ENCODE results near the gene ZNF236. TPM values are rescaled to one million over a fixed set of nuclear protein-coding genes. Genes with fewer than 3 reads are reported as not detected.
"Not testable (repeated sequence)": the region's sequence is repeated elsewhere in the genome, so short reads cannot be mapped to it uniquely, and the experiment has no call there.

ZNF236 gene
- total RNA-seq (2012; rRNA removed), result 9.1 and 9.2 TPM in 2 replicates

DNA sequence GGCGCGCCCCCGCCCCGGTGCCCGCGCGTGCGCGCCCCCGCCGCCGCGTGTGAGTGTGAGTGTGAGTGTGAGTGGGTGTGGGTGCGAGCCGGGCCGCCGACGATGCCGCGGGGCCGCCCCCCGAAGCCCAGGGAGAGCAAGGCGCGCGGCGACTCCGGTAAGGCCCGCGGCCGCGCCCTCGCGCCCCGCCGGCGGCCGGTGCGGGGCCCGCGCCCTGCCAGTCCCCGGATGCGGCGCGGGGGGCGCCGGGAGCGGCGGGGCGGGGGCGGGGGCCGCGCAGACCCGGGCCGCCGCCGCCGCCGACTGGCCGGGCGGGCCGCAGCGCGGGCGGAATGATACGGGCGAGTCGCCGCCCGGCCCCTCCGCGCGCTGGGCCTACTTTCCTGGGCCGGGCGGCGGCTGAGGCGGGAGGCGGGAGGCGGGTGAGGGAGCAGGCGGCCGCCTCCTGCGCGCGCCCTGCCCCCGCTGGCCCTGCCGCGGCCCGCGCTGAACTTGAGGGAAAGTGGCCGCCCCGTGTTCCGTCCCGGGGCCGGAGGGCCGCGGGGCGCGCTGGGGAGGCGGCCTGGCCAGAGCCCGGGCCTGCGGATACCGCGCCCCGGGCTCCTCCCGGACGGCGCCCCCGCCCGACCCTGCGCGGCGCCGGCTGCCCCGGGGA, at the start of gene ZNF236:
ZNF236 (plus strand) TSS at position 52 of the 655 bp plus-strand sequence; CDS start at position 103, 51 bp downstream.
- Histone ChIP-seq H3K9me3 (replicated peaks; ENCODE audit: low read length) (no peaks in the 10 kb centered on the region), H3K4me3 (ENCODE audit: low read length) (peak within 1 kb of the TSS; percentile 100), H3K9ac (ENCODE audit: low read depth, low read length) (peak within 1 kb of the TSS; percentile 100), H3K4me1 (ENCODE audit: control insufficient read depth, insufficient read depth, low read length) (peaks cover 13% of the 10 kb centered on the region), H3K27me3 (ENCODE audit: control insufficient read depth, insufficient read depth, low read length) (no peaks in the 10 kb centered on the region), H3K4me2 (ENCODE audit: low read length) (peak within 1 kb of the TSS; percentile 95), H3K36me3 (ENCODE audit: insufficient read depth, low read length) (peaks cover 5% of the 10 kb centered on the region)

- no peak overlapping the region for H3K4me2 ChIP-seq (ENCODE audit: low read length)
- no peak overlapping the region for H3K9ac ChIP-seq (ENCODE audit: low read depth, low read length)
- H3K36me3 ChIP-seq (ENCODE audit: insufficient read depth, low read length), result no peaks in the 10 kb centered on the region
- no peaks in the 10 kb centered on the region for H3K9me3 ChIP-seq (replicated peaks; ENCODE audit: low read length)
- peaks cover 19% of the 10 kb centered on the region for H3K27me3 ChIP-seq (ENCODE audit: control insufficient read depth, insufficient read depth, low read length)
- no peak overlapping the region for H3K4me3 ChIP-seq (ENCODE audit: low read length)
- no peaks in the 10 kb centered on the region for H3K4me1 ChIP-seq (ENCODE audit: control insufficient read depth, insufficient read depth, low read length)
Observed at GRCh38 chr18:76772665-76773064, 49.7 kb upstream of the ZNF236 start.

GRCh38 chr18:76777036-76777435, 45.3 kb upstream of the ZNF236 start:
- not testable (repeated sequence) for H3K4me2 ChIP-seq (ENCODE audit: low read length); H3K4me1 ChIP-seq (ENCODE audit: control insufficient read depth, insufficient read depth, low read length)
- H3K27me3 ChIP-seq (ENCODE audit: control insufficient read depth, insufficient read depth, low read length), result peaks cover 19% of the 10 kb centered on the region

DNA sequence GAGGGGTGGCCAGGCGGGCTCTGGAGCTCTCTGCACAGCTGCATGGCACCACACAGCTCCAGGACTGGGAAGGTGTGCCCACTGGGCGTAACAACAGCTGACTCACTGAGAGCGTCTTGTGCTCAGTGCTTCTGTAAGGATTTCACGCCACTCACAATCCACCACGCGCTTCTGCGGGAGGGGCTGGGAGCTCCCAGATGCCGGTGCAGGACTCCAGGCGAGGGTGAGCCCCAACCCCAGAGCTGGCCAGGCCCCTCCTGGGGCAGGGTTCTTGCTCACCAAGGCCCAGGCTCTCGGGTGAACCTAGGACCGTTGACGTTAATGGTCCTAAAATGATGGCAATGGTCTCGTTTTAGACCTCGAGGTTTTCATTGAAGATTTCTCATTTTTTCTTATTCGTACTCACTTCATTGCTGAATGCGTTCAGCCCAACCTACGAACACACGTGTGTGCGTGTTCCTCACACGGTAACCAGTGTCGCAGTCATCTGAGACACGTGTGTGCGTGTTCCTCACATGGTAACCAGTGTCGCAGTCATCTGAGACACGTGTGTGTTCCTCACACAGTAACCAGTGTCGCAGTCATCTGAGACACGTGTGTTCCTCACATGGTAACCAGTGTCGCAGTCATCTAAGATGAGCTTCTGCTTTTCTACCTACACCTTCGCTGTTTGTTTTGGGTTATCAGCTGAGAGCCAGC, 38.4 kb upstream of the ZNF236 start:
- Histone ChIP-seq H3K4me3 (ENCODE audit: low read length) (no peak overlapping the region), H3K9ac (ENCODE audit: low read depth, low read length) (no peak overlapping the region), H3K4me2 (ENCODE audit: low read length) (no peak overlapping the region), H3K9me3 (replicated peaks; ENCODE audit: low read length) (no peaks in the 10 kb centered on the region), H3K27me3 (ENCODE audit: control insufficient read depth, insufficient read depth, low read length) (peaks cover 26% of the 10 kb centered on the region), H3K36me3 (ENCODE audit: insufficient read depth, low read length) (no peaks in the 10 kb centered on the region), H3K4me1 (ENCODE audit: control insufficient read depth, insufficient read depth, low read length) (no peaks in the 10 kb centered on the region)

More at GRCh38 chr18:76777036-76777435, 45.3 kb upstream of the ZNF236 start:
- H3K36me3 ChIP-seq (ENCODE audit: insufficient read depth, low read length); H3K9me3 ChIP-seq (replicated peaks; ENCODE audit: low read length); H3K4me3 ChIP-seq (ENCODE audit: low read length); H3K9ac ChIP-seq (ENCODE audit: low read depth, low read length): not testable (repeated sequence)

- Histone ChIP-seq H3K4me3 (ENCODE audit: low read length) (no peak overlapping the region), H3K4me2 (ENCODE audit: low read length) (no peak overlapping the region), H3K36me3 (ENCODE audit: insufficient read depth, low read length) (no peaks in the 10 kb centered on the region), H3K9me3 (replicated peaks; ENCODE audit: low read length) (no peaks in the 10 kb centered on the region), H3K27me3 (ENCODE audit: control insufficient read depth, insufficient read depth, low read length) (peaks cover 14% of the 10 kb centered on the region), H3K9ac (ENCODE audit: low read depth, low read length) (no peak overlapping the region), H3K4me1 (ENCODE audit: control insufficient read depth, insufficient read depth, low read length) (no peaks in the 10 kb centered on the region)
Observed at GRCh38 chr18:76785872-76786271, 36.5 kb upstream of the ZNF236 start.

GRCh38 chr18:76788571-76789317, 33.6 kb upstream of the ZNF236 start:
- H3K9ac ChIP-seq (ENCODE audit: low read depth, low read length), result no peak overlapping the region
- H3K9me3 ChIP-seq (replicated peaks; ENCODE audit: low read length), result peaks cover 3% of the 10 kb centered on the region
- no peak overlapping the region for H3K4me2 ChIP-seq (ENCODE audit: low read length)
- H3K4me3 ChIP-seq (ENCODE audit: low read length), result no peak overlapping the region
- H3K36me3 ChIP-seq (ENCODE audit: insufficient read depth, low read length), result no peaks in the 10 kb centered on the region
- no peaks in the 10 kb centered on the region for H3K4me1 ChIP-seq (ENCODE audit: control insufficient read depth, insufficient read depth, low read length)
- H3K27me3 ChIP-seq (ENCODE audit: control insufficient read depth, insufficient read depth, low read length), result peaks cover 10% of the 10 kb centered on the region

GRCh38 chr18:76791106-76791505, 31.3 kb upstream of the ZNF236 start:
- Histone ChIP-seq H3K36me3 (ENCODE audit: insufficient read depth, low read length) (no peaks in the 10 kb centered on the region), H3K9me3 (replicated peaks; ENCODE audit: low read length) (peaks cover 3% of the 10 kb centered on the region), H3K4me3 (ENCODE audit: low read length) (no peak overlapping the region), H3K4me1 (ENCODE audit: control insufficient read depth, insufficient read depth, low read length) (no peaks in the 10 kb centered on the region), H3K27me3 (ENCODE audit: control insufficient read depth, insufficient read depth, low read length) (no peaks in the 10 kb centered on the region), H3K4me2 (ENCODE audit: low read length) (no peak overlapping the region), H3K9ac (ENCODE audit: low read depth, low read length) (no peak overlapping the region)

GRCh38 chr18:76791642-76792041, 30.7 kb upstream of the ZNF236 start:
- Histone ChIP-seq H3K9ac (ENCODE audit: low read depth, low read length) (no peak overlapping the region), H3K27me3 (ENCODE audit: control insufficient read depth, insufficient read depth, low read length) (no peaks in the 10 kb centered on the region), H3K9me3 (replicated peaks; ENCODE audit: low read length) (peaks cover 3% of the 10 kb centered on the region), H3K36me3 (ENCODE audit: insufficient read depth, low read length) (no peaks in the 10 kb centered on the region), H3K4me2 (ENCODE audit: low read length) (no peak overlapping the region), H3K4me1 (ENCODE audit: control insufficient read depth, insufficient read depth, low read length) (no peaks in the 10 kb centered on the region), H3K4me3 (ENCODE audit: low read length) (no peak overlapping the region)

DNA sequence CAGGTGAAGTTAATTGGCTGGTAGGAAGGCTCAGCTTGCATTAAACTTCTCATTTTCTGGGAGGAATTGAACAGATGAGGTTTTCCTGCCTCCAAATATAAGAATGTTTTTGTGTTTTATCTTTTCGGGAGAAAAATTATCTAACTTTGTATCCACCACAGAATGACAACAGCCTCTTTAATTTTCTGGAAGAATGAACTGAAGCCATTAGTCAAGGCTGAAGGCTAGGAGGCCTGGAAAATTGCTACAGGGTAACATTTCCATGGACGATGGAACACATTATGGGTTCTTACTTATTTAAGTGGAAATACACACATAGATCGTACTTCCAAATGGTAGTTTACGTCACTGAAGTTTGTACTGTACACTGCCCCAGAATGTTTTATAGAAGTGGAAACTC, 28.0 kb upstream of the ZNF236 start:
- Histone ChIP-seq H3K9ac (ENCODE audit: low read depth, low read length) (no peak overlapping the region), H3K27me3 (ENCODE audit: control insufficient read depth, insufficient read depth, low read length) (no peaks in the 10 kb centered on the region), H3K4me3 (ENCODE audit: low read length) (no peak overlapping the region), H3K4me1 (ENCODE audit: control insufficient read depth, insufficient read depth, low read length) (no peaks in the 10 kb centered on the region), H3K36me3 (ENCODE audit: insufficient read depth, low read length) (no peaks in the 10 kb centered on the region), H3K4me2 (ENCODE audit: low read length) (no peak overlapping the region), H3K9me3 (replicated peaks; ENCODE audit: low read length) (peaks cover 3% of the 10 kb centered on the region)

- H3K9ac ChIP-seq (ENCODE audit: low read depth, low read length), result peak overlapping the region; percentile 45
Observed at GRCh38 chr18:76801567-76802505, 20.5 kb upstream of the ZNF236 start.

DNA sequence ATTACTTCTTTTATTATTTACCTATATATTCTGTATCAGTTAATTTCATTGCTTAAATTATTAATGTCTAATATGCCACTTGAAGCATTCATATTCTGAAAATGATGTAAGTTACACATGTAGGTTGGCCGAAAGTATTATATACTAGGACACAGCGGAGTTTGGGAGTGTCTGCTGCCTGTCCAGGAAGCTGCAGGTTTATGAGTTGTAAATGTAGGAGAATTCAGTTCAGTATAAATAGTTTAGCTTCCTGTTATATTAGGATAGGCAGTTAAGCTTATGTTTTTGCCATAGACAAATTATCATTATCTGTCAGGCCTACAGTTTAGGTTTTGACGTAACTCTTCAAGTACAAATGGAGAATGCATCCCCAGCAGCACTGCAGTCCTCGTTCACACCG, 18.9 kb upstream of the ZNF236 start:
- Histone ChIP-seq H3K4me2 (ENCODE audit: low read length) (peak overlapping the region; percentile 52), H3K4me1 (ENCODE audit: control insufficient read depth, insufficient read depth, low read length) (no peaks in the 10 kb centered on the region), H3K4me3 (ENCODE audit: low read length) (no peak overlapping the region), H3K27me3 (ENCODE audit: control insufficient read depth, insufficient read depth, low read length) (no peaks in the 10 kb centered on the region), H3K36me3 (ENCODE audit: insufficient read depth, low read length) (no peaks in the 10 kb centered on the region), H3K9ac (ENCODE audit: low read depth, low read length) (no peak overlapping the region), H3K9me3 (replicated peaks; ENCODE audit: low read length) (no peaks in the 10 kb centered on the region)

More at GRCh38 chr18:76801567-76802505, 20.5 kb upstream of the ZNF236 start:
- Histone ChIP-seq H3K4me3 (ENCODE audit: low read length) (peak overlapping the region; percentile 65), H3K4me1 (ENCODE audit: control insufficient read depth, insufficient read depth, low read length) (no peaks in the 10 kb centered on the region), H3K9me3 (replicated peaks; ENCODE audit: low read length) (no peaks in the 10 kb centered on the region), H3K4me2 (ENCODE audit: low read length) (peak overlapping the region; percentile 89), H3K27me3 (ENCODE audit: control insufficient read depth, insufficient read depth, low read length) (no peaks in the 10 kb centered on the region), H3K36me3 (ENCODE audit: insufficient read depth, low read length) (no peaks in the 10 kb centered on the region)
